ENCODE data around the gene CCL23.

GRCh38 chr17:35963663-35964062 lies 54.1 kb downstream of the CCL23 start:
- no peak for TF ChIP-seq CTCF (tag by site-specific recombination; IDR thresholded peaks at IDR 0.05)
- no peak for TF ChIP-seq PRDM1 (tag by site-specific recombination; IDR thresholded peaks at IDR 0.05)
- TF ChIP-seq REST (tag by site-specific recombination; IDR thresholded peaks at IDR 0.05): no peak
- TF ChIP-seq ZNF24 (tag by site-specific recombination; IDR thresholded peaks at IDR 0.05): no peak
- no peak for TF ChIP-seq MZF1 (tag by site-specific recombination; IDR thresholded peaks at IDR 0.05; ENCODE audit: borderline replicate concordance)
- no peak for TF ChIP-seq PRDM6 (tag by site-specific recombination; IDR thresholded peaks at IDR 0.05)
- TF ChIP-seq TCF7L2 (IDR thresholded peaks at IDR 0.05; ENCODE audit: borderline replicate concordance, low read depth, low read length): no peak
- no peak for TF ChIP-seq REPIN1 (tag by site-specific recombination; IDR thresholded peaks at IDR 0.05; ENCODE audit: low read depth)
- no peak for TF ChIP-seq YY1 (tag by site-specific recombination; IDR thresholded peaks at IDR 0.05)
- TF ChIP-seq ZNF341 (tag by site-specific recombination; IDR thresholded peaks at IDR 0.05; ENCODE audit: low read depth): no peak

Data from HEK293 (cell line).